Mesenchymal stem cell (in vitro differentiated cells and primary cell): ENCODE data around the gene WDR5.
A peak's percentile ranks its signal among the peaks of the same experiment; 100 is the strongest.

Experiments
- DNase-seq: peaks from one replicate; pipeline ENCODE4 v3.0.0-alpha.2; 2013
- H2AFZ ChIP-seq: one replicate; pipeline ENCODE4 v1.6.1; 2013; ENCODE audit warnings: low read depth, mild to moderate bottlenecking, control low read depth, inconsistent platforms, low read length, moderate library complexity
- H2AK5ac ChIP-seq: 2 replicates; pipeline ENCODE4 v1.6.1; 2013; ENCODE audit warnings: low read length, moderate library complexity, mild to moderate bottlenecking, inconsistent platforms; ENCODE audit not compliant: severe bottlenecking
- H2BK120ac ChIP-seq: one replicate; pipeline ENCODE4 v1.6.1; 2013; ENCODE audit warnings: low read depth, mild to moderate bottlenecking, inconsistent platforms, low read length, moderate library complexity
- H2BK12ac ChIP-seq, 2 experiments: one replicate each; pipeline ENCODE4 v1.6.1; 2013; ENCODE audit warnings: inconsistent platforms in 2 of 2, low read length in 2 of 2, mild to moderate bottlenecking in 2 of 2, moderate library complexity in 2 of 2, control low read depth in 1 of 2
- H2BK15ac ChIP-seq: one replicate; pipeline ENCODE4 v1.6.1; 2013; ENCODE audit warnings: mild to moderate bottlenecking, low read depth, inconsistent platforms; ENCODE audit not compliant: poor library complexity, severe bottlenecking
- H2BK5ac ChIP-seq: 2 replicates; pipeline ENCODE4 v1.6.1; 2013; ENCODE audit warnings: low read depth, mild to moderate bottlenecking, low read length, control low read depth, inconsistent platforms; ENCODE audit not compliant: poor library complexity, severe bottlenecking
- H3K14ac ChIP-seq, 2 experiments: one replicate each; pipeline ENCODE4 v1.6.1; 2013; ENCODE audit warnings: inconsistent platforms in 2 of 2, low read length in 2 of 2, control low read depth in 1 of 2, mild to moderate bottlenecking in 1 of 2, moderate library complexity in 1 of 2
- H3K18ac ChIP-seq, 2 experiments: one replicate each; pipeline ENCODE4 v1.6.1; 2013; ENCODE audit warnings: inconsistent platforms in 2 of 2, low read length in 2 of 2, control low read depth in 1 of 2, low read depth in 1 of 2, mild to moderate bottlenecking in 1 of 2
- H3K23ac ChIP-seq, 2 experiments: one replicate each; pipeline ENCODE4 v1.6.1; 2013; ENCODE audit warnings: inconsistent platforms in 2 of 2, low read length in 2 of 2, mild to moderate bottlenecking in 2 of 2, moderate library complexity in 2 of 2, control low read depth in 1 of 2
- H3K27ac ChIP-seq: 2 replicates; pipeline ENCODE4 v1.5.1; 2013; ENCODE audit warnings: mild to moderate bottlenecking, moderate library complexity, low read length, control low read depth, inconsistent platforms; ENCODE audit not compliant: poor library complexity, severe bottlenecking
- H3K27me3 ChIP-seq, 2 experiments: 2 replicates each; pipeline versions ENCODE4 v1.6.1 to v1.7.0; 2013; ENCODE audit warnings: low read length in 2 of 2, mild to moderate bottlenecking in 2 of 2, moderate library complexity in 2 of 2, control low read depth in 1 of 2, inconsistent platforms in 1 of 2; ENCODE audit not compliant: control insufficient read depth in 1 of 2, insufficient read depth in 1 of 2
- H3K36me3 ChIP-seq, 2 experiments: 2 replicates each; pipeline versions ENCODE4 v1.6.1 to v1.7.0; 2013; ENCODE audit warnings: low read length in 2 of 2, control low read depth in 1 of 2, inconsistent platforms in 1 of 2, low read depth in 1 of 2, mild to moderate bottlenecking in 1 of 2; ENCODE audit not compliant: insufficient read depth in 2 of 2, control insufficient read depth in 1 of 2
- H3K4ac ChIP-seq, 2 experiments: one replicate each; pipeline ENCODE4 v1.6.1; 2013; ENCODE audit warnings: inconsistent platforms in 2 of 2, low read length in 2 of 2, mild to moderate bottlenecking in 2 of 2, moderate library complexity in 2 of 2, control low read depth in 1 of 2, low read depth in 1 of 2
- H3K4me1 ChIP-seq: 2 replicates; pipeline ENCODE4 v1.6.1; 2013; ENCODE audit warnings: low read depth, low read length, control low read depth; ENCODE audit not compliant: control insufficient read depth, insufficient read depth
- H3K4me2 ChIP-seq: 2 replicates; pipeline ENCODE4 v1.6.1; 2013; ENCODE audit warnings: low read length, mild to moderate bottlenecking, inconsistent platforms; ENCODE audit not compliant: poor library complexity, severe bottlenecking
- H3K4me3 ChIP-seq, 2 experiments: 2 replicates each; pipeline versions ENCODE4 v1.5.1 to v1.7.0; 2013; ENCODE audit warnings: low read length in 2 of 2, mild to moderate bottlenecking in 2 of 2, control low read depth in 1 of 2, low read depth in 1 of 2; ENCODE audit not compliant: insufficient read depth in 1 of 2
- H3K79me1 ChIP-seq: replicated peaks from 2 replicates; pipeline ENCODE4 v1.6.1; 2013; ENCODE audit warnings: mild to moderate bottlenecking, control low read depth, low read length, inconsistent platforms; ENCODE audit not compliant: poor library complexity, severe bottlenecking
- H3K9ac ChIP-seq: 2 replicates; pipeline ENCODE4 v1.7.0; 2013; ENCODE audit warnings: mild to moderate bottlenecking, low read length, moderate library complexity
- H3K9me3 ChIP-seq: 2 replicates; pipeline ENCODE4 v1.7.0; 2013; ENCODE audit warnings: mild to moderate bottlenecking, low read length; ENCODE audit not compliant: control insufficient read depth
- H4K8ac ChIP-seq: one replicate; pipeline ENCODE4 v1.6.1; 2013; ENCODE audit warnings: inconsistent platforms, mild to moderate bottlenecking, low read length, moderate library complexity
- H4K91ac ChIP-seq: one replicate; pipeline ENCODE4 v1.6.1; 2013; ENCODE audit warnings: mild to moderate bottlenecking, low read length, inconsistent platforms
- WGBS: methylation state at CpG from one replicate; pipeline ENCODE4 v1.1.7; 2013; ENCODE audit warnings: mixed read lengths; 5-methylcytosine and 5-hydroxymethylcytosine counted together

The WDR5 gene

DNA sequence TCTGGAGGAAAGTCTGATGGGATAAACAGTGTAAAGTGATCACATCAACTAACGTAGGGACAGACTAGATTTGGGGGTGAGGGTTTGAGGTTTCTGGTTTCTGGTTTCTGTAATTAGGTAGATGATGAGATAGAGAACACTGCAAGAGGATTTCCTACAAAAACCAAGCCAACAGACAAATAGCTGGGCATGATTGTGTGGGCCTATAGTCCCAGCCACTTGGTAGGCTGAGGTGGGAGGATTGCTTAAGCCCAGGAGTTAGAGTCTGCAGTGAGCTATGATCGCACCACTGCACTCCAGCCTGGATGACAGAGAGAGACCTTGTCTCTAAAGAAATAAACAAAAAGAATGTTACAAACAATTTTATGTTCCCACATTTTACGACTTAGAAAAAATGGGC is 62.9 kb downstream of the WDR5 start:
- H4K8ac ChIP-seq = no peak overlapping the region
- peaks cover 6% of the 10 kb centered on the region for H3K9me3 ChIP-seq
- no peak overlapping the region for H3K23ac ChIP-seq
- no peak overlapping the region for H3K18ac ChIP-seq
- H3K4ac ChIP-seq = no peak overlapping the region
- no peak overlapping the region for H2BK5ac ChIP-seq
- peak overlapping the region in 1 of 2 experiments; percentile 51 for H2BK12ac ChIP-seq
- no peak overlapping the region for H3K4me3 ChIP-seq
- 75% methylated on average over 1 of the region's 3 CpGs for WGBS
- H2AFZ ChIP-seq = no peak overlapping the region
- no peak overlapping the region for H3K9ac ChIP-seq
- no peak overlapping the region for H2AK5ac ChIP-seq
- no peak for DNase-seq
- H3K79me1 ChIP-seq = no peaks in the 10 kb centered on the region
- H3K27me3 ChIP-seq = peaks cover 0 to 17% of the 10 kb centered on the region in 2 experiments
- no peak overlapping the region for H2BK120ac ChIP-seq
- H2BK15ac ChIP-seq = no peak overlapping the region
- H3K4me1 ChIP-seq = no peaks in the 10 kb centered on the region
- no peak overlapping the region for H3K14ac ChIP-seq
- H3K4me2 ChIP-seq = no peak overlapping the region
- no peak overlapping the region for H3K27ac ChIP-seq
- H3K36me3 ChIP-seq = no peaks in the 10 kb centered on the region
- H4K91ac ChIP-seq = no peak overlapping the region

DNA sequence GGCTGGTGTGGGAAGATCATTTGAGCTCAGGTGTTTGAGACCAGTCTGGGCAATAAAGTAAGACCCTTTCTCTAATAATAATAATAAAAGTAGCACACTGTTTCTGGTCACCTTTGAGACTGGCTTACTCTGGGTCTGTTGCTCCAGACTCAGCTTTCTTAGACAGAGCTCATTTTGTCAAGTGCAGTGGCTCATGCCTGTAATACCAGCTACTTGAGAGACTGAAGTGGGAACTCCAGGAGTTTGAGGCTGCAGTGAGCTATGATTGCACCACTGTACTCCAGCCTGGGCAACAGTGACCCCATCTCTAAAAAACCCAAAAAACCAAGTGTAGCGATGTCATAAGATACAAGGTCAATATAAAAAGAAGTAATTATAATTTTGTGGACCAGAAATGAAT is 64.8 kb downstream of the WDR5 start:
- Histone ChIP-seq H3K36me3 (no peaks in the 10 kb centered on the region), H3K18ac (peak overlapping the region in 1 of 2 experiments; percentile 34), H2BK15ac (no peak overlapping the region), H3K4me2 (no peak overlapping the region), H3K79me1 (no peaks in the 10 kb centered on the region), H4K91ac (no peak overlapping the region), H2AK5ac (no peak overlapping the region), H2BK120ac (no peak overlapping the region), H4K8ac (no peak overlapping the region), H3K14ac (no peak overlapping the region), H3K4me3 (no peak overlapping the region), H2BK12ac (no peak overlapping the region), H3K27me3 (peaks cover 0 to 14% of the 10 kb centered on the region in 2 experiments), H2AFZ (no peak overlapping the region), H3K27ac (no peak overlapping the region), H3K9me3 (peaks cover 9% of the 10 kb centered on the region), H3K23ac (no peak overlapping the region), H2BK5ac (no peak overlapping the region), H3K9ac (no peak overlapping the region), H3K4ac (no peak overlapping the region), H3K4me1 (peaks cover 4% of the 10 kb centered on the region)
- WGBS = no CpG with 5 or more reads among the region's 1 CpG
- DNase-seq = no peak

DNA sequence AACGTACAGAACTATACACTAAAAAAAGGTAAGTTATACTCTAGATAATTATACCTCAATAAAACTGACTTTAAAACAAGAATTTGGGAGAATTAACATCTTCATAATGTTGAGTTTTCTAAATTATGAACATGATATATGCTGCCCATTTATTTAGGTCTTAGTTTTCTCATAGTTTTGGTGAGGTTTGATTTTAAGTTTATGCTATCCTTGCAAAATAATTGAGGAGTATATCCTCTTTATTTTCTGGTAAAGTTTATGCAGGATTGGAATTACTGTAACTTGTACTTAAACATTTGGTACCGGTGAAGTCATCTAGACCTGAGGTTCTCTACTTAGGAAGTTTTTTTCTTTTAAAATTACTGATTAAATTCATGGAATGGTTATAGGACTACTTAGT is 67.3 kb downstream of the WDR5 start:
- H3K9ac ChIP-seq = no peak overlapping the region
- H3K9me3 ChIP-seq = peaks cover 9% of the 10 kb centered on the region
- DNase-seq = no peak
- no peak overlapping the region for H2AK5ac ChIP-seq
- H4K91ac ChIP-seq = no peak overlapping the region
- no peak overlapping the region for H2AFZ ChIP-seq
- H2BK15ac ChIP-seq = no peak overlapping the region
- H2BK120ac ChIP-seq = no peak overlapping the region
- WGBS = 80% methylated on average over 1 of the region's 2 CpGs
- H3K4me3 ChIP-seq = no peak overlapping the region
- peaks cover 4% of the 10 kb centered on the region for H3K4me1 ChIP-seq
- no peak overlapping the region for H3K27ac ChIP-seq
- H2BK12ac ChIP-seq = no peak overlapping the region
- H3K4ac ChIP-seq = no peak overlapping the region
- H3K14ac ChIP-seq = no peak overlapping the region
- H4K8ac ChIP-seq = no peak overlapping the region
- no peaks in the 10 kb centered on the region for H3K27me3 ChIP-seq
- no peak overlapping the region for H2BK5ac ChIP-seq
- H3K18ac ChIP-seq = no peak overlapping the region
- H3K4me2 ChIP-seq = no peak overlapping the region
- no peak overlapping the region for H3K23ac ChIP-seq
- no peaks in the 10 kb centered on the region for H3K79me1 ChIP-seq
- no peaks in the 10 kb centered on the region for H3K36me3 ChIP-seq

DNA sequence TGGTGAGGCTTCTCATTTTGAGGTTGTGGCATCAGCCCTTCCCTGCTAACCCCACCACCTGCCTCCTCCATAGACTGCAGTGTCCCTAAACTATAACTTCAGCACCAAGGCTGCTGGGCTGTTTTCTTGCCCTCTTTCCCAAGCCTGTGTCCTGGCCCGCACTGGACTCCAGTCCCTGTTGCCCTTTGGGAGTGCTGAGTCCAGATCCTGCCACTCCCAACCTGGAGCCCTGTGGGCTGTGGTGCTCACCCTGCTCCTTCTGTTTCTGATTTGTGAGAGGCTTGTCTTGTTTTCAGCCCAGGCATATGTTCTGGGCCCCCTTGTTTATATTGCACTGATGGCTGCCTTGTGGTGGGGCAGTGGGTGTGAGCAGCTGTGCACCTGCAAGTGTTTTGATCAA is 68.2 kb downstream of the WDR5 start:
- 93% methylated on average over 1 of the region's 1 CpG for whole genome bisulfite sequencing
- Histone ChIP-seq H4K8ac (no peak overlapping the region), H3K18ac (no peak overlapping the region), H3K14ac (peak overlapping the region in 1 of 2 experiments; percentile 55), H3K27me3 (no peaks in the 10 kb centered on the region), H3K23ac (no peak overlapping the region), H2BK12ac (peak overlapping the region; percentile 72 to 96), H4K91ac (peak overlapping the region; percentile 47), H3K27ac (no peak overlapping the region), H2BK15ac (peak overlapping the region; percentile 2), H2AK5ac (no peak overlapping the region), H2AFZ (no peak overlapping the region), H3K79me1 (no peaks in the 10 kb centered on the region), H3K9ac (no peak overlapping the region), H2BK120ac (no peak overlapping the region), H3K4me2 (no peak overlapping the region), H3K9me3 (peaks cover 9% of the 10 kb centered on the region), H3K4ac (peak overlapping the region in 1 of 2 experiments; percentile 11), H3K4me1 (peaks cover 4% of the 10 kb centered on the region), H3K36me3 (no peaks in the 10 kb centered on the region), H2BK5ac (no peak overlapping the region), H3K4me3 (no peak overlapping the region)
- DNase-seq = no peak
